ENCODE data around the gene RALB.

Gene RALB

DNA sequence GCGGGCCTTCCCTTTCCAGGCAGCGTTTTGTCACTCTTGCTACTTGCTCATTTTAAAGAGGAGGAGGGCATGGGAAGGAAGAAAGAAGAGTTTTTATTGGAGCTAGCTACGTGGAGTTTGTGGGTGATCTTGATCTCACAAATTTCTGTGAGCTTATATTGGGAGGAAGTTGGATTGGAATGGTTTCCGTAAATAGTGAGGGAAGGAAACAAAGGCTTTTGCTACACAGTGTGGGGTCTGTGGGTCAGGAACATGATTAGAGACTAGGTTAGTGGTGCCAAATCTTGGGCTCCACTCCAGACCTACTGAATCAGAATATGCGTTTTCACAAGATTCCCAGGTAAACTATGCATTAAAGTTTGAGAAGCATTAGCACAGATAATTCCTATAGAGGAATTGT, 8.1 kb downstream of the RALB start:
- Histone ChIP-seq H3K4me2 (ENCODE audit: low read length) (peak overlapping the region; percentile 65; the same call in 1 of the 2 replicates), H3K9me3 (ENCODE audit: insufficient read depth, low read length) (peaks cover 3% of the 10 kb centered on the region; the same call in 1 of the 2 replicates), H3K27me3 (ENCODE audit: low read depth, low read length) (peaks cover 6% of the 10 kb centered on the region), H3K4me1 (ENCODE audit: low read length) (peaks cover 20% of the 10 kb centered on the region), H3K9ac (ENCODE audit: low read length) (no peak overlapping the region), H3K4me3 (ENCODE audit: low read length) (no peak overlapping the region), H4K20me1 (ENCODE audit: insufficient read depth, low read length) (peaks cover 7% of the 10 kb centered on the region; the same call in 1 of the 2 replicates), H2AFZ (ENCODE audit: low read depth, low read length) (no peak overlapping the region), H3K27ac (ENCODE audit: low read length) (no peak overlapping the region), H3K79me2 (ENCODE audit: low read length) (no peaks in the 10 kb centered on the region), H3K36me3 (replicated peaks; ENCODE audit: low read depth, low read length) (no peaks in the 10 kb centered on the region)
- TF ChIP-seq EZH2phosphoT487 (IDR thresholded peaks at IDR 0.05; ENCODE audit: low read depth), result no peak
- TF ChIP-seq, protein P1, sequence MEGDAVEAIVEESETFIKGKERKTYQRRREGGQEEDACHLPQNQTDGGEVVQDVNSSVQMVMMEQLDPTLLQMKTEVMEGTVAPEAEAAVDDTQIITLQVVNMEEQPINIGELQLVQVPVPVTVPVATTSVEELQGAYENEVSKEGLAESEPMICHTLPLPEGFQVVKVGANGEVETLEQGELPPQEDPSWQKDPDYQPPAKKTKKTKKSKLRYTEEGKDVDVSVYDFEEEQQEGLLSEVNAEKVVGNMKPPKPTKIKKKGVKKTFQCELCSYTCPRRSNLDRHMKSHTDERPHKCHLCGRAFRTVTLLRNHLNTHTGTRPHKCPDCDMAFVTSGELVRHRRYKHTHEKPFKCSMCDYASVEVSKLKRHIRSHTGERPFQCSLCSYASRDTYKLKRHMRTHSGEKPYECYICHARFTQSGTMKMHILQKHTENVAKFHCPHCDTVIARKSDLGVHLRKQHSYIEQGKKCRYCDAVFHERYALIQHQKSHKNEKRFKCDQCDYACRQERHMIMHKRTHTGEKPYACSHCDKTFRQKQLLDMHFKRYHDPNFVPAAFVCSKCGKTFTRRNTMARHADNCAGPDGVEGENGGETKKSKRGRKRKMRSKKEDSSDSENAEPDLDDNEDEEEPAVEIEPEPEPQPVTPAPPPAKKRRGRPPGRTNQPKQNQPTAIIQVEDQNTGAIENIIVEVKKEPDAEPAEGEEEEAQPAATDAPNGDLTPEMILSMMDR (IDR thresholded peaks at IDR 0.05; ENCODE audit: low read depth, low read length), result no peak

DNA sequence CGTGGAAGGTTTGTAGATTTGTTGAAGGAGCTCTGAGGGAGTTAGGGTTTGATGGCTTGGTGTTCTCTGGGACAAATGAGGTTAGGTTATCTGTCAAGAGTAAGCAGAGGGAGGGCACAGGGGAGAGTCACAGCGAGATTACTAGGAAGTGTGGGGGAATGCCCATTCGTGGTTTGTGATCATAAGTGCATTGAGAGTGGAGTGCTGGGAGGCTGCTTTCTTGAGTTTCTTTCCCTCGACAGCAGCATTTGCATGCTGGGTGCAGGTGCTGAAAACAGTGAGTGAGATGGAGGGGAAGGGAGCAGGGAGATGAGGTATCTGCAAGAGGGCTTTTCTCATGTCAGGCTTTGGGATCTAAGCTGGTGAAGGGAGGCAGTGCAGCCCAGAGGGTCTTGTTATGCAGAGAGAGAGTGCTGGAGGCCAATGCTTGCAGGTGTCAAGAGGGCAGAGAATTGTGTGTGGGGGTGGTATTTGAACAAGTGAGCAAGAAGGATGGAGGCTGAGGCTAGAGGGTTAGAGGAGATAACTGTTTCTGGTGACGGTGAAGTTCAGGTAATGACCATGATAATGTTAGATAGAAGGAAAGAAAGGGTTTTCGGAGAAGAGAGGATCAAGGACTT, 8.8 kb downstream of the RALB start:
- Histone ChIP-seq H3K9me3 (ENCODE audit: insufficient read depth, low read length) (peaks cover 3% of the 10 kb centered on the region; the same call in 1 of the 2 replicates), H3K4me3 (ENCODE audit: low read length) (no peak overlapping the region), H3K79me2 (ENCODE audit: low read length) (no peaks in the 10 kb centered on the region), H2AFZ (ENCODE audit: low read depth, low read length) (no peak overlapping the region), H3K27me3 (ENCODE audit: low read depth, low read length) (peaks cover 6% of the 10 kb centered on the region), H4K20me1 (ENCODE audit: insufficient read depth, low read length) (peaks cover 7% of the 10 kb centered on the region; the same call in 1 of the 2 replicates), H3K27ac (ENCODE audit: low read length) (no peak overlapping the region), H3K36me3 (replicated peaks; ENCODE audit: low read depth, low read length) (no peaks in the 10 kb centered on the region), H3K4me1 (ENCODE audit: low read length) (peaks cover 20% of the 10 kb centered on the region), H3K9ac (ENCODE audit: low read length) (no peak overlapping the region), H3K4me2 (ENCODE audit: low read length) (peak overlapping the region; percentile 65)
- TF ChIP-seq, protein P1 (IDR thresholded peaks at IDR 0.05; ENCODE audit: low read depth, low read length), result no peak
- TF ChIP-seq EZH2phosphoT487 (IDR thresholded peaks at IDR 0.05; ENCODE audit: low read depth), result no peak

DNA sequence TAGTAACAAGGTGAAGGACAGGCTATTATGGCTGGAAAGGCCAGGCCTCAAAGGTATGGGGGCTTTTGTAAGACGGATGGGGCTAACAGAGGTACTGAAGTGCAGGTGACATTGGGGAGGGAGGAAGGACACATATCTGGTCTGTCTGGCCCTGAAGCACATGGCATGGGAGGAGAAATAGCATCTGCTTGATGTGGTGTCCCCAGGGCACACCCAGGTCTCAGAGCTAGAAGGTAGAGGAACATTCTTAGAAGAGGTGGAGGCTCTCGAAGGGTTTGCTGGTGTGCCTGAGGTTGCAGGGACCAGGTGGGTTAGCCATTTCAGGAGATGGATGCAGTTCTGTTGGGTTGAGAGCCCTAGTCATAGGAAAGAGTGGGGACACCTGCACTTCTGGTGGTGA, 9.5 kb downstream of the RALB start:
- Histone ChIP-seq H3K27me3 (ENCODE audit: low read depth, low read length) (peaks cover 6% of the 10 kb centered on the region), H3K27ac (ENCODE audit: low read length) (no peak overlapping the region), H4K20me1 (ENCODE audit: insufficient read depth, low read length) (peaks cover 7% of the 10 kb centered on the region; the same call in 1 of the 2 replicates), H2AFZ (ENCODE audit: low read depth, low read length) (no peak overlapping the region), H3K79me2 (ENCODE audit: low read length) (no peaks in the 10 kb centered on the region), H3K4me3 (ENCODE audit: low read length) (no peak overlapping the region), H3K9ac (ENCODE audit: low read length) (no peak overlapping the region), H3K9me3 (ENCODE audit: insufficient read depth, low read length) (peaks cover 3% of the 10 kb centered on the region; the same call in 1 of the 2 replicates), H3K4me1 (ENCODE audit: low read length) (peaks cover 24% of the 10 kb centered on the region), H3K4me2 (ENCODE audit: low read length) (peak overlapping the region; percentile 65; the same call in 1 of the 2 replicates), H3K36me3 (replicated peaks; ENCODE audit: low read depth, low read length) (no peaks in the 10 kb centered on the region)
- TF ChIP-seq EZH2phosphoT487 (IDR thresholded peaks at IDR 0.05; ENCODE audit: low read depth), result no peak
- TF ChIP-seq, protein P1 (IDR thresholded peaks at IDR 0.05; ENCODE audit: low read depth, low read length), result no peak

- Histone ChIP-seq H4K20me1 (ENCODE audit: insufficient read depth, low read length) (peaks cover 7% of the 10 kb centered on the region; the same call in 1 of the 2 replicates), H3K27ac (ENCODE audit: low read length) (no peak overlapping the region), H3K9ac (ENCODE audit: low read length) (no peak overlapping the region), H2AFZ (ENCODE audit: low read depth, low read length) (no peak overlapping the region), H3K79me2 (ENCODE audit: low read length) (no peaks in the 10 kb centered on the region), H3K9me3 (ENCODE audit: insufficient read depth, low read length) (peaks cover 3% of the 10 kb centered on the region; the same call in 1 of the 2 replicates), H3K4me1 (ENCODE audit: low read length) (peaks cover 28% of the 10 kb centered on the region), H3K4me2 (ENCODE audit: low read length) (no peak overlapping the region), H3K27me3 (ENCODE audit: low read depth, low read length) (peaks cover 6% of the 10 kb centered on the region), H3K4me3 (ENCODE audit: low read length) (no peak overlapping the region), H3K36me3 (replicated peaks; ENCODE audit: low read depth, low read length) (no peaks in the 10 kb centered on the region)
- TF ChIP-seq, protein P1 (IDR thresholded peaks at IDR 0.05; ENCODE audit: low read depth, low read length), result no peak
- TF ChIP-seq EZH2phosphoT487 (IDR thresholded peaks at IDR 0.05; ENCODE audit: low read depth), result no peak
Measured at GRCh38 chr2:120262761-120263428, 10.2 kb downstream of the RALB start.
